HG03469 (cell line): Measurements from ENCODE around the gene LRRC8B.
A peak's percentile ranks its signal among the peaks of the same experiment; 100 is the strongest.
"Not testable (repeated sequence)": the region's sequence is repeated elsewhere in the genome, so short reads cannot be mapped to it uniquely, and the experiment has no call there.

ENCODE experiments used
- ATAC-seq: cut with Tn5 transposase; IDR thresholded peaks from one replicate; pipeline ENCODE4 v1.9.1; 2021; ENCODE audit warnings: mild to moderate bottlenecking, moderate library complexity, moderate number of reproducible peaks; ENCODE audit not compliant: unreplicated experiment

Gene LRRC8B

GRCh38 chr1:89524369-89525168, at the start of gene LRRC8B:
Gene LRRC8B, plus strand, starts transcription at chr1:89524829. Its CDS starts 57,822 bp downstream, at chr1:89582651.
- ATAC-seq: peak; percentile 69

- no peak for ATAC-seq
Observed at GRCh38 chr1:89475269-89475668, 49.4 kb upstream of the LRRC8B start.

GRCh38 chr1:89476072-89476471, 48.6 kb upstream of the LRRC8B start:
- no peak for ATAC-seq

GRCh38 chr1:89483010-89483756, 41.4 kb upstream of the LRRC8B start:
- no peak for ATAC-seq

- ATAC-seq: no peak
Observed at GRCh38 chr1:89483757-89484077, 40.9 kb upstream of the LRRC8B start.

- ATAC-seq: no peak
Observed at GRCh38 chr1:89484092-89485038, 40.3 kb upstream of the LRRC8B start.

- ATAC-seq: no peak
Observed at GRCh38 chr1:89487972-89488371, 36.7 kb upstream of the LRRC8B start.

- ATAC-seq: no peak
Observed at GRCh38 chr1:89489047-89489729, 35.4 kb upstream of the LRRC8B start.

- no peak for ATAC-seq
Observed at GRCh38 chr1:89490389-89490788, 34.2 kb upstream of the LRRC8B start.

- no peak for ATAC-seq
Observed at GRCh38 chr1:89499320-89499719, 25.3 kb upstream of the LRRC8B start.

GRCh38 chr1:89502042-89502441, 22.6 kb upstream of the LRRC8B start:
- ATAC-seq: no peak

- no peak for ATAC-seq
Observed at GRCh38 chr1:89502895-89503294, 21.7 kb upstream of the LRRC8B start.

- ATAC-seq: no peak
Observed at GRCh38 chr1:89503690-89504089, 20.9 kb upstream of the LRRC8B start.

GRCh38 chr1:89510061-89510460, 14.6 kb upstream of the LRRC8B start:
- ATAC-seq: not testable (repeated sequence)

GRCh38 chr1:89512996-89513720, 11.5 kb upstream of the LRRC8B start:
- ATAC-seq: no peak

GRCh38 chr1:89516055-89516454, 8.6 kb upstream of the LRRC8B start:
- no peak for ATAC-seq

GRCh38 chr1:89518221-89518631, 6.4 kb upstream of the LRRC8B start:
- ATAC-seq: no peak

GRCh38 chr1:89519779-89520358, 4.8 kb upstream of the LRRC8B start:
- ATAC-seq: peak; percentile 48

- ATAC-seq: not testable (repeated sequence)
Observed at GRCh38 chr1:89521977-89522376, 2.7 kb upstream of the LRRC8B start.
